Left ventricle myocardium inferior (tissue), 1 donor: Measurements from ENCODE around the gene ARAP1. TPM values are rescaled to one million over a fixed set of nuclear protein-coding genes. Genes with fewer than 3 reads are reported as not detected.

Experiments used
- DNase-seq: peaks from one replicate; pipeline ENCODE4 v3.0.0-alpha.2; 2020
- H3K27ac ChIP-seq: fragments of 200-600 bp; replicated peaks from 2 replicates; pipeline ENCODE4 v1.8.0; 2021
- H3K27me3 ChIP-seq: fragments of 200-600 bp; 2 replicates; pipeline ENCODE4 v1.8.0; 2021; ENCODE audit warnings: low read depth
- H3K36me3 ChIP-seq: fragments of 200-600 bp; 2 replicates; pipeline ENCODE4 v1.8.0; 2021
- H3K4me1 ChIP-seq: fragments of 200-600 bp; 2 replicates; pipeline ENCODE4 v1.8.0; 2021
- H3K4me3 ChIP-seq: fragments of 200-600 bp; 2 replicates; pipeline ENCODE4 v1.8.0; 2021; ENCODE audit warnings: mild to moderate bottlenecking, moderate library complexity
- H3K9me3 ChIP-seq: fragments of 200-600 bp; replicated peaks from 2 replicates; pipeline ENCODE4 v1.8.0; 2021
- intact Hi-C: fragments of 100-400 bp; cut with micrococcal nuclease; formaldehyde crosslinking; loops from one replicate; pipeline ENCODE4 v1.11.0; 2022
- total RNA-seq: library from RNA; stranded (reverse); fragmentation: NEBNext Ultra II Directional; extraction: Animal tissue kit (Norgen Biotek cat#: 25700); gene quantifications from one replicate; pipeline ENCODE4 v1.2.1, GENCODE V29; 2021
- TF ChIP-seq, protein P1 (sequence below): fragments of 200-600 bp; IDR thresholded peaks from 2 replicates; pipeline ENCODE4 v1.8.0; 2021; ENCODE audit warnings: antibody characterized with exemption, mild to moderate bottlenecking, borderline replicate concordance
- donor health status: DM: no; HTN: yes; CAD: no; lungs with severe emphysema.

The ARAP1 gene
- total RNA-seq, 1 donor from 2014 or later: 51.9 TPM

- Histone ChIP-seq H3K27me3 (no peaks in the 10 kb centered on the region), H3K4me3 (no peak overlapping the region), H3K36me3 (no peaks in the 10 kb centered on the region), H3K4me1 (no peaks in the 10 kb centered on the region), H3K27ac (no peak overlapping the region), H3K9me3 (no peaks in the 10 kb centered on the region)
- intact Hi-C loops: no loop called here
- TF ChIP-seq, protein P1, sequence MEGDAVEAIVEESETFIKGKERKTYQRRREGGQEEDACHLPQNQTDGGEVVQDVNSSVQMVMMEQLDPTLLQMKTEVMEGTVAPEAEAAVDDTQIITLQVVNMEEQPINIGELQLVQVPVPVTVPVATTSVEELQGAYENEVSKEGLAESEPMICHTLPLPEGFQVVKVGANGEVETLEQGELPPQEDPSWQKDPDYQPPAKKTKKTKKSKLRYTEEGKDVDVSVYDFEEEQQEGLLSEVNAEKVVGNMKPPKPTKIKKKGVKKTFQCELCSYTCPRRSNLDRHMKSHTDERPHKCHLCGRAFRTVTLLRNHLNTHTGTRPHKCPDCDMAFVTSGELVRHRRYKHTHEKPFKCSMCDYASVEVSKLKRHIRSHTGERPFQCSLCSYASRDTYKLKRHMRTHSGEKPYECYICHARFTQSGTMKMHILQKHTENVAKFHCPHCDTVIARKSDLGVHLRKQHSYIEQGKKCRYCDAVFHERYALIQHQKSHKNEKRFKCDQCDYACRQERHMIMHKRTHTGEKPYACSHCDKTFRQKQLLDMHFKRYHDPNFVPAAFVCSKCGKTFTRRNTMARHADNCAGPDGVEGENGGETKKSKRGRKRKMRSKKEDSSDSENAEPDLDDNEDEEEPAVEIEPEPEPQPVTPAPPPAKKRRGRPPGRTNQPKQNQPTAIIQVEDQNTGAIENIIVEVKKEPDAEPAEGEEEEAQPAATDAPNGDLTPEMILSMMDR: no peak
- DNase-seq: no peak
Measured at GRCh38 chr11:72649215-72649976, 102.8 kb downstream of the ARAP1 start.

GRCh38 chr11:72648384-72649136 lies 103.6 kb downstream of the ARAP1 start:
- no peak for DNase-seq
- intact Hi-C loops: no loop called here
- TF ChIP-seq, protein P1: no peak
- Histone ChIP-seq H3K27ac (no peak overlapping the region), H3K9me3 (no peaks in the 10 kb centered on the region), H3K4me1 (no peaks in the 10 kb centered on the region), H3K27me3 (no peaks in the 10 kb centered on the region), H3K4me3 (no peak overlapping the region), H3K36me3 (no peaks in the 10 kb centered on the region)

DNA sequence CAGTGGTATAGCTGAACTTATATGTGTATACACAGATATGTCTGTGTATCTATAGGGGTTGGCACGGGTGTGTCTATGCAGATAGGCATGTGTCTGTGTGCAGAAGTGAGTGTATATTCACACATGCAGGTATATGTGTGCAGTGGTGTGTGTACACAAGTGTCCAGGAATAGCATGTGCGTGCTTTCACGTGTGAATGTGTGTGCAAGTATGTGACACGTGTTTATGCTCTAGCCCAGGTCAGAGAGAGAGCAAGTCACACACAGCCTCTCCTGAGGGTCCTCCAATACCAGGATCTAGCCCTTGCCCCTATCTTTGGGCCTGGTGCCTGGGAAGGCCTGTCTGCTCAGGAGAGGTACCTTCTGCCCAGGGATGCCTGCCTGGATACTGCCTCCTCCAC lies 104.3 kb downstream of the ARAP1 start:
- no peak for DNase-seq
- Histone ChIP-seq H3K9me3 (no peaks in the 10 kb centered on the region), H3K27ac (no peak overlapping the region), H3K4me1 (peaks cover 6% of the 10 kb centered on the region), H3K36me3 (no peaks in the 10 kb centered on the region), H3K4me3 (no peak overlapping the region), H3K27me3 (no peaks in the 10 kb centered on the region)
- TF ChIP-seq, protein P1: no peak
- intact Hi-C loops: no loop called here

DNA sequence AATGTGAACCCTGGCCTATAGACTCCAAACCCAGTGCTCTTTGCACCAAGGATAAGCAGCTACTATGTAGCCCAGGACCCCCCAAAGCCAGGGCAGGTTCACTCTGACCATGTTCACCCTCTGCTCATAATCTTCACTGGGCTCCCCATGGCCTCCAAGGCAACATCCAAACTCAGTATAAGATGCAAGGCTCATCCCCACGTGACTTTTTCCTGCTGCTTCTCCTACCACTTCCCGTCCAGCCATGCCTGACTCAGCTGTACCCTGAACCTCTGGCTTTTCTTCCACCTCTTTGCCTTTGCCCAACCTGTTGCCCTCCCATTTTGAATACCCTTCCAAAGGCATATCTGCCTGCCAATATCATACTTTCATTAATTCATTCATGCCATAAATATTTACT lies 105.7 kb downstream of the ARAP1 start:
- intact Hi-C loops: no loop called here

GRCh38 chr11:72646024-72646423 lies 106.2 kb downstream of the ARAP1 start:
- intact Hi-C loops: no loop called here
- DNase-seq: no peak
- Histone ChIP-seq H3K9me3 (no peaks in the 10 kb centered on the region), H3K27me3 (no peaks in the 10 kb centered on the region), H3K4me3 (no peak overlapping the region), H3K4me1 (peaks cover 23% of the 10 kb centered on the region), H3K27ac (no peak overlapping the region), H3K36me3 (no peaks in the 10 kb centered on the region)
- TF ChIP-seq, protein P1: no peak

More for the DNA sequence above, 105.7 kb downstream of the ARAP1 start:
- no peak overlapping the region for H3K27ac ChIP-seq
- TF ChIP-seq, protein P1: no peak
- H3K36me3 ChIP-seq: no peaks in the 10 kb centered on the region
- H3K9me3 ChIP-seq: no peaks in the 10 kb centered on the region
- peaks cover 19% of the 10 kb centered on the region for H3K4me1 ChIP-seq
- no peak overlapping the region for H3K4me3 ChIP-seq
- no peaks in the 10 kb centered on the region for H3K27me3 ChIP-seq
- DNase-seq: no peak
